ENCODE results near the gene GIPC1. TPM values are rescaled to one million over a fixed set of nuclear protein-coding genes. Genes with fewer than 3 reads are reported as not detected.

Gene GIPC1
- total RNA-seq, 1 experiment from 2014 or later, result 160 TPM

DNA sequence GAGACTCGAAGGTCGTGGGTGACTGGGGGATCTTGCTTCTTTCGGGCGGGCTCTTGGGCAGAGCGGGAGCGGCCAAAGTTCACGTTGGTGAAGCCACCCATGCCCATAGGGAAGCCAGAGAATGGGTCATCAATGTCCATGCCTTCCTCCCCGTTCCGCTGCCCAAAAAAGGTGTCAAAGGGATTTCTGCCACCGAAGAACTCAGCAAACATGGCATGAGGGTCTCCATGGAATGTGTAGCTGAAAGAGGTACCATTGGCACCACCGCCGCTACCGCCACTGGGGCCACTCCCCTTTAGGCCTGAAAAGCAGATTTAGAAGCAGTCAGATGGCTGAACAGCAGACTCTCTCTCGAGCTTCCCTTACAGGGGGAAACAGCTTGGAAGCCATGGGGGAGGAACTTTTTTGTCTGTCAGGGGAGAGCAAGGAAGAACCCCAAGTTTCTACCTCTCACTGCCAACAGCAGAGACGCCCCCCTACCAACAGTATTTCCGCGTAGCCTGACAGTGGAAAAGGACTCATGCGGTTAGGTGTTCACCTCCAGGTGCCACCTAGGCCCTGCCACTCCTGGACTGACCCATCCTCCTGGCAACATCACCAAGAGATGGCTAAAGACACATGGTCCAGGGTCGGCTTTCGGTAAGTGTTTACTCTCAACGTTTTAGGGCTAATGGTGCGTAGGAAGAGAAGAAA lies 21.0 kb upstream of the GIPC1 start:
- Histone ChIP-seq H3K9me3 (ENCODE audit: control insufficient read depth, insufficient read depth, low read depth, low read length) (no peaks in the 10 kb centered on the region), H3K27me3 (ENCODE audit: control insufficient read depth, insufficient read depth, low read length) (no peaks in the 10 kb centered on the region), H3K4me3 (ENCODE audit: low read depth in 2 of 2, low read length in 2 of 2) (peak overlapping the region; percentile 86 to 97), H3K27ac (ENCODE audit: low read length) (peak overlapping the region; percentile 81), H3K36me3 (ENCODE audit: control insufficient read depth, insufficient read depth, low read length) (peaks cover 10% of the 10 kb centered on the region), H3K4me1 (ENCODE audit: control insufficient read depth, insufficient read depth, low read length) (peaks cover 44% of the 10 kb centered on the region)
- DNase-seq (ENCODE audit: low read depth, low spot score), result no peak
- POLR2A ChIA-PET, result interaction anchor here (0.5 to 0.6 kb wide), 2 partner anchors 74 to 467 kb away, joined by 5 to 7 read pairs; no protein-coding TSS in a partner anchor
- no TSS peak for BruUV-seq (replicated peaks)
- intact Hi-C loops (cut with micrococcal nuclease; ENCODE audit: unreplicated experiment) (no loop called here), in situ Hi-C loops (cut with HindIII; ENCODE audit: low pct_unique_long_range_greater_than_20kb, low sequenced_read_pairs) (no loop called here)
- TF ChIP-seq, protein P1, sequence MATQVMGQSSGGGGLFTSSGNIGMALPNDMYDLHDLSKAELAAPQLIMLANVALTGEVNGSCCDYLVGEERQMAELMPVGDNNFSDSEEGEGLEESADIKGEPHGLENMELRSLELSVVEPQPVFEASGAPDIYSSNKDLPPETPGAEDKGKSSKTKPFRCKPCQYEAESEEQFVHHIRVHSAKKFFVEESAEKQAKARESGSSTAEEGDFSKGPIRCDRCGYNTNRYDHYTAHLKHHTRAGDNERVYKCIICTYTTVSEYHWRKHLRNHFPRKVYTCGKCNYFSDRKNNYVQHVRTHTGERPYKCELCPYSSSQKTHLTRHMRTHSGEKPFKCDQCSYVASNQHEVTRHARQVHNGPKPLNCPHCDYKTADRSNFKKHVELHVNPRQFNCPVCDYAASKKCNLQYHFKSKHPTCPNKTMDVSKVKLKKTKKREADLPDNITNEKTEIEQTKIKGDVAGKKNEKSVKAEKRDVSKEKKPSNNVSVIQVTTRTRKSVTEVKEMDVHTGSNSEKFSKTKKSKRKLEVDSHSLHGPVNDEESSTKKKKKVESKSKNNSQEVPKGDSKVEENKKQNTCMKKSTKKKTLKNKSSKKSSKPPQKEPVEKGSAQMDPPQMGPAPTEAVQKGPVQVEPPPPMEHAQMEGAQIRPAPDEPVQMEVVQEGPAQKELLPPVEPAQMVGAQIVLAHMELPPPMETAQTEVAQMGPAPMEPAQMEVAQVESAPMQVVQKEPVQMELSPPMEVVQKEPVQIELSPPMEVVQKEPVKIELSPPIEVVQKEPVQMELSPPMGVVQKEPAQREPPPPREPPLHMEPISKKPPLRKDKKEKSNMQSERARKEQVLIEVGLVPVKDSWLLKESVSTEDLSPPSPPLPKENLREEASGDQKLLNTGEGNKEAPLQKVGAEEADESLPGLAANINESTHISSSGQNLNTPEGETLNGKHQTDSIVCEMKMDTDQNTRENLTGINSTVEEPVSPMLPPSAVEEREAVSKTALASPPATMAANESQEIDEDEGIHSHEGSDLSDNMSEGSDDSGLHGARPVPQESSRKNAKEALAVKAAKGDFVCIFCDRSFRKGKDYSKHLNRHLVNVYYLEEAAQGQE (IDR thresholded peaks at IDR 0.05; ENCODE audit: insufficient read depth in 1 of 2, low read depth in 2 of 2, low read length in 1 of 2), result no peak
- TF ChIP-seq, protein P2, sequence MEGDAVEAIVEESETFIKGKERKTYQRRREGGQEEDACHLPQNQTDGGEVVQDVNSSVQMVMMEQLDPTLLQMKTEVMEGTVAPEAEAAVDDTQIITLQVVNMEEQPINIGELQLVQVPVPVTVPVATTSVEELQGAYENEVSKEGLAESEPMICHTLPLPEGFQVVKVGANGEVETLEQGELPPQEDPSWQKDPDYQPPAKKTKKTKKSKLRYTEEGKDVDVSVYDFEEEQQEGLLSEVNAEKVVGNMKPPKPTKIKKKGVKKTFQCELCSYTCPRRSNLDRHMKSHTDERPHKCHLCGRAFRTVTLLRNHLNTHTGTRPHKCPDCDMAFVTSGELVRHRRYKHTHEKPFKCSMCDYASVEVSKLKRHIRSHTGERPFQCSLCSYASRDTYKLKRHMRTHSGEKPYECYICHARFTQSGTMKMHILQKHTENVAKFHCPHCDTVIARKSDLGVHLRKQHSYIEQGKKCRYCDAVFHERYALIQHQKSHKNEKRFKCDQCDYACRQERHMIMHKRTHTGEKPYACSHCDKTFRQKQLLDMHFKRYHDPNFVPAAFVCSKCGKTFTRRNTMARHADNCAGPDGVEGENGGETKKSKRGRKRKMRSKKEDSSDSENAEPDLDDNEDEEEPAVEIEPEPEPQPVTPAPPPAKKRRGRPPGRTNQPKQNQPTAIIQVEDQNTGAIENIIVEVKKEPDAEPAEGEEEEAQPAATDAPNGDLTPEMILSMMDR (IDR thresholded peaks at IDR 0.05), result no peak
- no peak for TF ChIP-seq SIN3A (IDR thresholded peaks at IDR 0.05; ENCODE audit: borderline replicate concordance, insufficient read depth, low read depth, low read length)
- TF ChIP-seq POLR2AphosphoS5 (IDR thresholded peaks at IDR 0.05; ENCODE audit: low read depth, low read length), result no peak
- no peak for TF ChIP-seq TCF7L2 (IDR thresholded peaks at IDR 0.05; ENCODE audit: low read depth, low read length)
- CTCF ChIA-PET, result interaction anchor here (1.4 kb wide), 1 partner anchor 12 kb away, joined by 4 read pairs; no protein-coding TSS in a partner anchor
- ATAC-seq, result no peak

GRCh38 chr19:14516048-14516534 lies 20.2 kb upstream of the GIPC1 start:
- peak overlapping the region; percentile 81 for H3K27ac ChIP-seq (ENCODE audit: low read length)
- POLR2A ChIA-PET, result interaction anchor here (0.6 kb wide), 2 partner anchors 10 to 75 kb away, joined by 3 to 5 read pairs; no protein-coding TSS in a partner anchor
- in situ Hi-C loops (cut with HindIII; ENCODE audit: low pct_unique_long_range_greater_than_20kb, low sequenced_read_pairs), result no loop called here

More at GRCh38 chr19:14516048-14516534, 20.2 kb upstream of the GIPC1 start:
- Histone ChIP-seq H3K27me3 (ENCODE audit: control insufficient read depth, insufficient read depth, low read length) (no peaks in the 10 kb centered on the region), H3K9me3 (ENCODE audit: control insufficient read depth, insufficient read depth, low read depth, low read length) (no peaks in the 10 kb centered on the region), H3K36me3 (ENCODE audit: control insufficient read depth, insufficient read depth, low read length) (peaks cover 10% of the 10 kb centered on the region), H3K4me1 (ENCODE audit: control insufficient read depth, insufficient read depth, low read length) (peaks cover 40% of the 10 kb centered on the region), H3K4me3 (ENCODE audit: low read depth in 2 of 2, low read length in 2 of 2) (peak overlapping the region; percentile 86 to 97)
- DNase-seq (ENCODE audit: low read depth, low spot score) (no peak), ATAC-seq (no peak)
- TF ChIP-seq, protein P1 (IDR thresholded peaks at IDR 0.05; ENCODE audit: insufficient read depth in 1 of 2, low read depth in 2 of 2, low read length in 1 of 2), result no peak
- TF ChIP-seq SIN3A (IDR thresholded peaks at IDR 0.05; ENCODE audit: borderline replicate concordance, insufficient read depth, low read depth, low read length), result no peak
- no peak for TF ChIP-seq TCF7L2 (IDR thresholded peaks at IDR 0.05; ENCODE audit: low read depth, low read length)
- TF ChIP-seq, protein P2 (IDR thresholded peaks at IDR 0.05), result no peak
- no peak for TF ChIP-seq POLR2AphosphoS5 (IDR thresholded peaks at IDR 0.05; ENCODE audit: low read depth, low read length)
- CTCF ChIA-PET, result interaction anchor here (0.6 to 1.4 kb wide), 2 partner anchors 11 to 30 kb away, joined by 4 to 6 read pairs; no protein-coding TSS in a partner anchor
- intact Hi-C loops (cut with micrococcal nuclease; ENCODE audit: unreplicated experiment), result no loop called here
- BruUV-seq (replicated peaks), result no TSS peak

Measured in Panc1 (cell line).